KMS-11 (cell line): ENCODE data around the gene ELAVL1.

Source experiments
- H2AFZ ChIP-seq: fragments of 200-600 bp; sonication (generic); 2 replicates; pipeline ENCODE4 v1.6.1; 2016; ENCODE audit warnings: antibody characterized with exemption, mixed run types, low read depth
- H3K27ac ChIP-seq: fragments of 200-600 bp; sonication (generic); 2 replicates; pipeline ENCODE4 v1.6.1; 2016; ENCODE audit warnings: mild to moderate bottlenecking, mixed run types
- H3K27me3 ChIP-seq: fragments of 200-600 bp; sonication (generic); 2 replicates; pipeline ENCODE4 v1.6.1; 2017; ENCODE audit warnings: mild to moderate bottlenecking, low read depth, mixed run types, moderate library complexity; ENCODE audit not compliant: insufficient read depth
- H3K36me3 ChIP-seq: fragments of 200-600 bp; sonication (generic); 2 replicates; pipeline ENCODE4 v1.6.1; 2017; ENCODE audit warnings: mild to moderate bottlenecking, mixed run types; ENCODE audit not compliant: insufficient read depth
- H3K4me1 ChIP-seq: fragments of 200-600 bp; sonication (generic); 2 replicates; pipeline ENCODE4 v1.6.1; 2016; ENCODE audit warnings: mild to moderate bottlenecking, low read depth, mixed run types; ENCODE audit not compliant: poor library complexity, severe bottlenecking
- H3K4me2 ChIP-seq: fragments of 200-600 bp; sonication (generic); 2 replicates; pipeline ENCODE4 v1.7.0; 2016; ENCODE audit warnings: mild to moderate bottlenecking, mixed run types
- H3K4me3 ChIP-seq: fragments of 200-600 bp; sonication (generic); IDR thresholded peaks from 2 replicates; pipeline ENCODE4 v1.6.1; 2017; ENCODE audit warnings: low read depth, low read length, mixed read lengths; ENCODE audit not compliant: insufficient read depth
- H3K79me2 ChIP-seq: fragments of 200-600 bp; sonication (generic); 2 replicates; pipeline ENCODE4 v1.6.1; 2016; ENCODE audit warnings: low read depth, mixed run types; ENCODE audit not compliant: insufficient read depth
- H3K9ac ChIP-seq: fragments of 200-600 bp; sonication (generic); 2 replicates; pipeline ENCODE4 v1.6.1; 2016; ENCODE audit warnings: mild to moderate bottlenecking, mixed run types
- H4K20me1 ChIP-seq: fragments of 200-600 bp; sonication (generic); 2 replicates; pipeline ENCODE4 v1.6.1; 2016; ENCODE audit warnings: mild to moderate bottlenecking, mixed run types; ENCODE audit not compliant: insufficient read depth
- CTCF ChIP-seq: fragments of 200-600 bp; sonication (generic); conservative IDR thresholded peaks from 2 replicates; pipeline ENCODE4 v1.6.1; 2017; ENCODE audit warnings: low read depth, mild to moderate bottlenecking, antibody characterized with exemption, low read length, moderate library complexity, mixed read lengths

The ELAVL1 gene

GRCh38 chr19:8046569-8047165, 41.2 kb upstream of the ELAVL1 start:
- H2AFZ ChIP-seq: no peak overlapping the region
- H4K20me1 ChIP-seq: no peaks in the 10 kb centered on the region
- H3K27ac ChIP-seq: no peak overlapping the region
- no peak overlapping the region for H3K9ac ChIP-seq
- no peak for TF ChIP-seq CTCF
- H3K4me1 ChIP-seq: peaks cover 7% of the 10 kb centered on the region
- no peak overlapping the region for H3K4me2 ChIP-seq
- H3K36me3 ChIP-seq: no peaks in the 10 kb centered on the region
- H3K79me2 ChIP-seq: no peaks in the 10 kb centered on the region
- H3K27me3 ChIP-seq: peaks cover 13% of the 10 kb centered on the region
- H3K4me3 ChIP-seq: no peak overlapping the region

GRCh38 chr19:8045872-8046568, 40.6 kb upstream of the ELAVL1 start:
- H3K4me3 ChIP-seq: no peak overlapping the region
- H3K36me3 ChIP-seq: no peaks in the 10 kb centered on the region
- TF ChIP-seq CTCF: no peak
- H3K9ac ChIP-seq: no peak overlapping the region
- H3K27ac ChIP-seq: no peak overlapping the region
- H2AFZ ChIP-seq: no peak overlapping the region
- H3K4me2 ChIP-seq: no peak overlapping the region
- H3K79me2 ChIP-seq: no peaks in the 10 kb centered on the region
- H4K20me1 ChIP-seq: no peaks in the 10 kb centered on the region
- H3K27me3 ChIP-seq: peaks cover 13% of the 10 kb centered on the region
- peaks cover 7% of the 10 kb centered on the region for H3K4me1 ChIP-seq

- H3K4me3 ChIP-seq: no peak overlapping the region
- no peak overlapping the region for H3K27ac ChIP-seq
- H3K36me3 ChIP-seq: no peaks in the 10 kb centered on the region
- no peaks in the 10 kb centered on the region for H3K79me2 ChIP-seq
- no peak for TF ChIP-seq CTCF
- H3K4me2 ChIP-seq: no peak overlapping the region
- no peak overlapping the region for H3K9ac ChIP-seq
- H3K4me1 ChIP-seq: peaks cover 7% of the 10 kb centered on the region
- no peak overlapping the region for H2AFZ ChIP-seq
- peaks cover 13% of the 10 kb centered on the region for H3K27me3 ChIP-seq
- H4K20me1 ChIP-seq: no peaks in the 10 kb centered on the region
Measured at GRCh38 chr19:8044018-8044417, 38.6 kb upstream of the ELAVL1 start.

GRCh38 chr19:8042900-8043299, 37.5 kb upstream of the ELAVL1 start:
- no peaks in the 10 kb centered on the region for H3K36me3 ChIP-seq
- H3K79me2 ChIP-seq: no peaks in the 10 kb centered on the region
- no peak for TF ChIP-seq CTCF
- H3K4me2 ChIP-seq: no peak overlapping the region
- H3K9ac ChIP-seq: no peak overlapping the region
- no peak overlapping the region for H2AFZ ChIP-seq
- peaks cover 13% of the 10 kb centered on the region for H3K27me3 ChIP-seq
- H4K20me1 ChIP-seq: no peaks in the 10 kb centered on the region
- peaks cover 7% of the 10 kb centered on the region for H3K4me1 ChIP-seq
- H3K4me3 ChIP-seq: no peak overlapping the region
- H3K27ac ChIP-seq: no peak overlapping the region
